HG02852 (cell line): Measurements from ENCODE around the gene COG8.

Experiments
- ATAC-seq: cut with Tn5 transposase; IDR thresholded peaks from one replicate; pipeline ENCODE4 v1.9.1; 2021; ENCODE audit warnings: mild to moderate bottlenecking, moderate library complexity; ENCODE audit not compliant: unreplicated experiment

COG8 gene

GRCh38 chr16:69348222-69348621 is 8.9 kb upstream of the COG8 start:
- no peak for ATAC-seq

GRCh38 chr16:69346683-69347082 is 7.3 kb upstream of the COG8 start:
- ATAC-seq: no peak

GRCh38 chr16:69345923-69346322 is 6.6 kb upstream of the COG8 start:
- no peak for ATAC-seq

- no peak for ATAC-seq
Observed at GRCh38 chr16:69344171-69344570, 4.8 kb upstream of the COG8 start.

- ATAC-seq: no peak
Observed at GRCh38 chr16:69340095-69340644, 806 bp upstream of the COG8 start.

- ATAC-seq: no peak
Observed at GRCh38 chr16:69338557-69339288, 641 bp downstream of the COG8 start.

- no peak for ATAC-seq
Observed at GRCh38 chr16:69334696-69335095, 4.7 kb downstream of the COG8 start.

- peak; percentile 91 for ATAC-seq
Observed at GRCh38 chr16:69330286-69331109, 8.9 kb downstream of the COG8 start, which contains the start of gene PDF. Gene PDF (minus strand): TSS chr16:69330588. CDS start chr16:69330570, 18 bp downstream.

- peak; percentile 36 for ATAC-seq
Observed at GRCh38 chr16:69329369-69330285, 9.7 kb downstream of the COG8 start.

GRCh38 chr16:69328854-69329316 is 10.5 kb downstream of the COG8 start:
- ATAC-seq: no peak

- no peak for ATAC-seq
Observed at GRCh38 chr16:69327585-69328310, 11.6 kb downstream of the COG8 start.

- ATAC-seq: no peak
Observed at GRCh38 chr16:69326172-69326873, 13.0 kb downstream of the COG8 start.

GRCh38 chr16:69325784-69326171 is 13.6 kb downstream of the COG8 start:
- ATAC-seq: no peak

GRCh38 chr16:69324585-69325253 is 14.6 kb downstream of the COG8 start:
- no peak for ATAC-seq

- no peak for ATAC-seq
Observed at GRCh38 chr16:69324013-69324531, 15.3 kb downstream of the COG8 start.

GRCh38 chr16:69323415-69323814 is 15.9 kb downstream of the COG8 start:
- ATAC-seq: no peak

GRCh38 chr16:69322343-69322742 is 17.0 kb downstream of the COG8 start:
- no peak for ATAC-seq

GRCh38 chr16:69321080-69321479 is 18.3 kb downstream of the COG8 start:
- no peak for ATAC-seq

- ATAC-seq: no peak
Observed at GRCh38 chr16:69320740-69321073, 18.7 kb downstream of the COG8 start.
